Measurements from ENCODE around the gene PPARG. TPM values are rescaled to one million over a fixed set of nuclear protein-coding genes. Genes with fewer than 3 reads are reported as not detected.

Gene PPARG
- total and polyA plus RNA-seq, 2 of the 13 experiments (the other 11 are each of a cell fraction or from before 2014, with no cell fraction given) = 13.9 to 58.3 TPM

- 0 out of 2 replicates have a peak, but pooled peaks have one; percentile 33 for TF ChIP-seq PAXIP1 (CRISPR knock-in tag; conservative IDR thresholded peaks at IDR 0.05)
- TF ChIP-seq ZNF253 (CRISPR knock-in tag; IDR thresholded peaks at IDR 0.05; ENCODE audit: borderline replicate concordance) = no peak
- no peak for TF ChIP-seq SP2 (CRISPR knock-in tag; IDR thresholded peaks at IDR 0.05)
- peak; percentile 44; the same call in 1 of the 2 replicates for TF ChIP-seq ZNF292 (CRISPR knock-in tag; IDR thresholded peaks at IDR 0.05; ENCODE audit: borderline replicate concordance, low read depth)
- no peak for TF ChIP-seq ZNF546 (CRISPR knock-in tag; conservative IDR thresholded peaks at IDR 0.05)
- no peak for TF ChIP-seq FOXO1 (CRISPR knock-in tag; IDR thresholded peaks at IDR 0.05)
- no peak for TF ChIP-seq ZNF207 (IDR thresholded peaks at IDR 0.05; ENCODE audit: borderline replicate concordance)
- no peak for TF ChIP-seq POGZ (CRISPR knock-in tag; IDR thresholded peaks at IDR 0.05)
- no peak for TF ChIP-seq ZSCAN20 (CRISPR knock-in tag; IDR thresholded peaks at IDR 0.05; ENCODE audit: borderline replicate concordance)
- no peak for TF ChIP-seq BRD4 (CRISPR knock-in tag; IDR thresholded peaks at IDR 0.05)
- no peak for TF ChIP-seq CSRNP1 (CRISPR knock-in tag; IDR thresholded peaks at IDR 0.05)
- 0 out of 2 replicates have a peak, but pooled peaks have one; percentile 27 for TF ChIP-seq ZNF556 (CRISPR knock-in tag; IDR thresholded peaks at IDR 0.05; ENCODE audit: borderline replicate concordance)
- TF ChIP-seq ZFP91 (CRISPR knock-in tag; IDR thresholded peaks at IDR 0.05; ENCODE audit: borderline replicate concordance) = peak; percentile 37; the same call in 1 of the 2 replicates
- no peak for TF ChIP-seq SNAI1 (CRISPR knock-in tag; IDR thresholded peaks at IDR 0.05; ENCODE audit: borderline replicate concordance)
- peak; percentile 6; the same call in 1 of the 2 replicates for TF ChIP-seq ZMYM3 (CRISPR knock-in tag; IDR thresholded peaks at IDR 0.05)
- TF ChIP-seq NKX3-1 (CRISPR knock-in tag; IDR thresholded peaks at IDR 0.05) = no peak
- no peak for TF ChIP-seq ZNF615 (CRISPR knock-in tag; IDR thresholded peaks at IDR 0.05; ENCODE audit: borderline replicate concordance)
- 0 out of 2 replicates have a peak, but pooled peaks have one; percentile 36 for TF ChIP-seq ZGPAT (CRISPR knock-in tag; IDR thresholded peaks at IDR 0.05)
- no peak for TF ChIP-seq REPIN1 (CRISPR knock-in tag; IDR thresholded peaks at IDR 0.05; ENCODE audit: borderline replicate concordance, low read depth)
- TF ChIP-seq ERF (CRISPR knock-in tag; IDR thresholded peaks at IDR 0.05) = peak; percentile 36; the same call in 1 of the 2 replicates
- TF ChIP-seq ZNF652 (CRISPR knock-in tag; IDR thresholded peaks at IDR 0.05; ENCODE audit: borderline replicate concordance, low read depth) = no peak
- no peak for TF ChIP-seq ZNF441 (CRISPR knock-in tag; IDR thresholded peaks at IDR 0.05; ENCODE audit: borderline replicate concordance)
- 0 out of 2 replicates have a peak, but pooled peaks have one; percentile 17 for TF ChIP-seq ZBTB38 (CRISPR knock-in tag; IDR thresholded peaks at IDR 0.05)
These were observed 191.1 kb downstream of the PPARG start (continued) for GRCh38 chr3:12479919-12480427.

All from HepG2 (cell line).